ENCODE results near the gene PLCB4.

The PLCB4 gene

DNA sequence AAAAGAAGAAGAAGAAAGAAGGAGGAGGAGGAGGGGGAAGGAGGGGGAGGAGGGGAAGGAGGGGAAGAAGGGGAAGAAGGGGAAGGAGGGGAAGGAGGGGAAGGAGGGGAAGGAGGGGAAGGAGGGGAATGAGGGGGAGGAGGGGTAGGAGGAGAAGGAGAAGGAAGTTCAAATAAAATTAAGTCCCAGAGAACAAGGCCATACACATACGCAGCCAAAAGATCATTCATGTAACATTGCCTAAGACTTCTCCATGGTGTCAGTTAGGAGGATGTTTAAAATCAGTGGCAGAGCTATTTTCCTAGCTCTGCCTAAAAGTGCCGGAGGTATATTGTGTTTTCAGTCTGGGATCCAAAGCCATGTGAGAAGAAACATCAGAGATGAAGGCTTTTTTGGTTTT is 75.8 kb downstream of the PLCB4 start (continued):
- TF ChIP-seq, protein P1, sequence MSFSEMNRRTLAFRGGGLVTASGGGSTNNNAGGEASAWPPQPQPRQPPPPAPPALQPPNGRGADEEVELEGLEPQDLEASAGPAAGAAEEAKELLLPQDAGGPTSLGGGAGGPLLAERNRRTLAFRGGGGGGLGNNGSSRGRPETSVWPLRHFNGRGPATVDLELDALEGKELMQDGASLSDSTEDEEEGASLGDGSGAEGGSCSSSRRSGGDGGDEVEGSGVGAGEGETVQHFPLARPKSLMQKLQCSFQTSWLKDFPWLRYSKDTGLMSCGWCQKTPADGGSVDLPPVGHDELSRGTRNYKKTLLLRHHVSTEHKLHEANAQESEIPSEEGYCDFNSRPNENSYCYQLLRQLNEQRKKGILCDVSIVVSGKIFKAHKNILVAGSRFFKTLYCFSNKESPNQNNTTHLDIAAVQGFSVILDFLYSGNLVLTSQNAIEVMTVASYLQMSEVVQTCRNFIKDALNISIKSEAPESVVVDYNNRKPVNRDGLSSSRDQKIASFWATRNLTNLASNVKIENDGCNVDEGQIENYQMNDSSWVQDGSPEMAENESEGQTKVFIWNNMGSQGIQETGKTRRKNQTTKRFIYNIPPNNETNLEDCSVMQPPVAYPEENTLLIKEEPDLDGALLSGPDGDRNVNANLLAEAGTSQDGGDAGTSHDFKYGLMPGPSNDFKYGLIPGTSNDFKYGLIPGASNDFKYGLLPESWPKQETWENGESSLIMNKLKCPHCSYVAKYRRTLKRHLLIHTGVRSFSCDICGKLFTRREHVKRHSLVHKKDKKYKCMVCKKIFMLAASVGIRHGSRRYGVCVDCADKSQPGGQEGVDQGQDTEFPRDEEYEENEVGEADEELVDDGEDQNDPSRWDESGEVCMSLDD (tag by site-specific recombination; IDR thresholded peaks at IDR 0.05), result no peak
- TF ChIP-seq ZNF37A (tag by site-specific recombination; IDR thresholded peaks at IDR 0.05) (no peak), ZNF341 (tag by site-specific recombination; IDR thresholded peaks at IDR 0.05; ENCODE audit: low read depth) (no peak), ZBTB20 (tag by site-specific recombination; IDR thresholded peaks at IDR 0.05) (no peak)
- TF ChIP-seq, protein P2, sequence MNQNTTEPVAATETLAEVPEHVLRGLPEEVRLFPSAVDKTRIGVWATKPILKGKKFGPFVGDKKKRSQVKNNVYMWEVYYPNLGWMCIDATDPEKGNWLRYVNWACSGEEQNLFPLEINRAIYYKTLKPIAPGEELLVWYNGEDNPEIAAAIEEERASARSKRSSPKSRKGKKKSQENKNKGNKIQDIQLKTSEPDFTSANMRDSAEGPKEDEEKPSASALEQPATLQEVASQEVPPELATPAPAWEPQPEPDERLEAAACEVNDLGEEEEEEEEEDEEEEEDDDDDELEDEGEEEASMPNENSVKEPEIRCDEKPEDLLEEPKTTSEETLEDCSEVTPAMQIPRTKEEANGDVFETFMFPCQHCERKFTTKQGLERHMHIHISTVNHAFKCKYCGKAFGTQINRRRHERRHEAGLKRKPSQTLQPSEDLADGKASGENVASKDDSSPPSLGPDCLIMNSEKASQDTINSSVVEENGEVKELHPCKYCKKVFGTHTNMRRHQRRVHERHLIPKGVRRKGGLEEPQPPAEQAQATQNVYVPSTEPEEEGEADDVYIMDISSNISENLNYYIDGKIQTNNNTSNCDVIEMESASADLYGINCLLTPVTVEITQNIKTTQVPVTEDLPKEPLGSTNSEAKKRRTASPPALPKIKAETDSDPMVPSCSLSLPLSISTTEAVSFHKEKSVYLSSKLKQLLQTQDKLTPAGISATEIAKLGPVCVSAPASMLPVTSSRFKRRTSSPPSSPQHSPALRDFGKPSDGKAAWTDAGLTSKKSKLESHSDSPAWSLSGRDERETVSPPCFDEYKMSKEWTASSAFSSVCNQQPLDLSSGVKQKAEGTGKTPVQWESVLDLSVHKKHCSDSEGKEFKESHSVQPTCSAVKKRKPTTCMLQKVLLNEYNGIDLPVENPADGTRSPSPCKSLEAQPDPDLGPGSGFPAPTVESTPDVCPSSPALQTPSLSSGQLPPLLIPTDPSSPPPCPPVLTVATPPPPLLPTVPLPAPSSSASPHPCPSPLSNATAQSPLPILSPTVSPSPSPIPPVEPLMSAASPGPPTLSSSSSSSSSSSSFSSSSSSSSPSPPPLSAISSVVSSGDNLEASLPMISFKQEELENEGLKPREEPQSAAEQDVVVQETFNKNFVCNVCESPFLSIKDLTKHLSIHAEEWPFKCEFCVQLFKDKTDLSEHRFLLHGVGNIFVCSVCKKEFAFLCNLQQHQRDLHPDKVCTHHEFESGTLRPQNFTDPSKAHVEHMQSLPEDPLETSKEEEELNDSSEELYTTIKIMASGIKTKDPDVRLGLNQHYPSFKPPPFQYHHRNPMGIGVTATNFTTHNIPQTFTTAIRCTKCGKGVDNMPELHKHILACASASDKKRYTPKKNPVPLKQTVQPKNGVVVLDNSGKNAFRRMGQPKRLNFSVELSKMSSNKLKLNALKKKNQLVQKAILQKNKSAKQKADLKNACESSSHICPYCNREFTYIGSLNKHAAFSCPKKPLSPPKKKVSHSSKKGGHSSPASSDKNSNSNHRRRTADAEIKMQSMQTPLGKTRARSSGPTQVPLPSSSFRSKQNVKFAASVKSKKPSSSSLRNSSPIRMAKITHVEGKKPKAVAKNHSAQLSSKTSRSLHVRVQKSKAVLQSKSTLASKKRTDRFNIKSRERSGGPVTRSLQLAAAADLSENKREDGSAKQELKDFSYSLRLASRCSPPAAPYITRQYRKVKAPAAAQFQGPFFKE (tag by site-specific recombination; IDR thresholded peaks at IDR 0.05; ENCODE audit: borderline replicate concordance), result no peak

DNA sequence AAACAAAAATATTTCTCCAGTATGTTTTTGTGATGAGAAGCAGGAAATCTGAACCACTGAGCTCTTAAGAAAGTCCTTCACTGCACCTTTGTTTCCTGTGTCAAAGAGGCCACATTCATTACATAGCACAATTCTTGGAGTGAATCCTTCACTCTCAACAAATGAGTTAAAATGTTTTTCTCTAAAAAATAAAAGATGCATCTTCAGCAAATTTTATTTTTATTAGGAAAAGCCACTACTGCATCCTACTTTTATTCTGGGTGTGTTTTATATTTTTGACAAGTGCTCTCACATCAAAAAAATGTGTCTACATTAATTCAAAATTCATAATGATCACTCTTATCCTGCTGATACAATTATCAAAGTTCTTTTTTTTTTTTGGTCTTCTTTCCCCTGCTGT is 76.3 kb downstream of the PLCB4 start:
- H3K36me3 ChIP-seq (ENCODE audit: control insufficient read depth in 2 of 2, insufficient read depth in 1 of 2, low read length in 2 of 2), result no peaks in the 10 kb centered on the region
- POLR2A ChIA-PET, result no interaction called here
- no peak overlapping the region for H3K4me3 ChIP-seq (ENCODE audit: low read depth, low read length)
- H3K27ac ChIP-seq (ENCODE audit: extremely low read depth, low read depth, low read length), result no peak overlapping the region
- CTCF ChIA-PET, result no interaction called here
- H3K4me1 ChIP-seq (ENCODE audit: control insufficient read depth, insufficient read depth, low read length), result no peaks in the 10 kb centered on the region
- TF ChIP-seq ZFHX2 (tag by site-specific recombination; conservative IDR thresholded peaks at IDR 0.05) (no peak), ZNF585B (tag by site-specific recombination; IDR thresholded peaks at IDR 0.05) (no peak), ZEB2 (tag by site-specific recombination; IDR thresholded peaks at IDR 0.05) (no peak), ZBTB7A (tag by site-specific recombination; IDR thresholded peaks at IDR 0.05; ENCODE audit: low read depth) (no peak), PRDM1 (tag by site-specific recombination; IDR thresholded peaks at IDR 0.05) (0 out of 2 replicates have a peak, but pooled peaks have one; percentile 12), KLF7 (tag by site-specific recombination; IDR thresholded peaks at IDR 0.05; ENCODE audit: borderline replicate concordance) (no peak)
- TF ChIP-seq, protein P3, sequence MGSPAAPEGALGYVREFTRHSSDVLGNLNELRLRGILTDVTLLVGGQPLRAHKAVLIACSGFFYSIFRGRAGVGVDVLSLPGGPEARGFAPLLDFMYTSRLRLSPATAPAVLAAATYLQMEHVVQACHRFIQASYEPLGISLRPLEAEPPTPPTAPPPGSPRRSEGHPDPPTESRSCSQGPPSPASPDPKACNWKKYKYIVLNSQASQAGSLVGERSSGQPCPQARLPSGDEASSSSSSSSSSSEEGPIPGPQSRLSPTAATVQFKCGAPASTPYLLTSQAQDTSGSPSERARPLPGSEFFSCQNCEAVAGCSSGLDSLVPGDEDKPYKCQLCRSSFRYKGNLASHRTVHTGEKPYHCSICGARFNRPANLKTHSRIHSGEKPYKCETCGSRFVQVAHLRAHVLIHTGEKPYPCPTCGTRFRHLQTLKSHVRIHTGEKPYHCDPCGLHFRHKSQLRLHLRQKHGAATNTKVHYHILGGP (tag by site-specific recombination; IDR thresholded peaks at IDR 0.05), result no peak
- no peaks in the 10 kb centered on the region for H3K9me3 ChIP-seq (ENCODE audit: control insufficient read depth, insufficient read depth, low read depth, low read length)

DNA sequence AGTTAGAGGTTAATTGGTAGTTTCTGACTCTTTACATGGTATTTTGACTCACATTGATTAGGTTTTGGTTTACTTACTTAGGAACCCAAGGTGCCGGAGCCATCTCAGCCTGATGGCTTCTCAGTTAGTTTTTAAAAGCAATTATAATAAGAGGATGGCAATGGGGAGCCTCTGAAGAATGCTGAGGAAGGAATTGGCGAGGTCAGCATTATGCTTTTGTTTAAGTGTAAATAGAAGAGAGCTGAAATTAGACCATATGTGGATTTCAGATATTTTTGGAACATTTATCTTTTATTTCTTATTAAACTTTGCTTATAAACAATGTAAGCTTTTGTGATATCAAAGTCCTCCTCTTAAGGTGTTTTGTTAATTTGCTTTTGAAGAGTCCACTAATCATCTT is 77.8 kb downstream of the PLCB4 start:
- TF ChIP-seq ZNF404 (tag by site-specific recombination; IDR thresholded peaks at IDR 0.05), result no peak
- no peak overlapping the region for H3K27ac ChIP-seq (ENCODE audit: extremely low read depth, low read depth, low read length)

More for the DNA sequence above, 77.8 kb downstream of the PLCB4 start:
- ChIA-PET CTCF (no interaction called here), POLR2A (no interaction called here)
- Histone ChIP-seq H3K9me3 (ENCODE audit: control insufficient read depth, insufficient read depth, low read depth, low read length) (no peaks in the 10 kb centered on the region), H3K4me1 (ENCODE audit: control insufficient read depth, insufficient read depth, low read length) (no peaks in the 10 kb centered on the region), H3K36me3 (ENCODE audit: control insufficient read depth in 2 of 2, insufficient read depth in 1 of 2, low read length in 2 of 2) (no peaks in the 10 kb centered on the region), H3K4me3 (ENCODE audit: low read depth, low read length) (no peak overlapping the region)

Measured in HEK293 (cell line).